ENCODE results near the gene ZNF761.
"Not testable (repeated sequence)": the region's sequence is repeated elsewhere in the genome, so short reads cannot be mapped to it uniquely, and the experiment has no call there.

Gene ZNF761

DNA sequence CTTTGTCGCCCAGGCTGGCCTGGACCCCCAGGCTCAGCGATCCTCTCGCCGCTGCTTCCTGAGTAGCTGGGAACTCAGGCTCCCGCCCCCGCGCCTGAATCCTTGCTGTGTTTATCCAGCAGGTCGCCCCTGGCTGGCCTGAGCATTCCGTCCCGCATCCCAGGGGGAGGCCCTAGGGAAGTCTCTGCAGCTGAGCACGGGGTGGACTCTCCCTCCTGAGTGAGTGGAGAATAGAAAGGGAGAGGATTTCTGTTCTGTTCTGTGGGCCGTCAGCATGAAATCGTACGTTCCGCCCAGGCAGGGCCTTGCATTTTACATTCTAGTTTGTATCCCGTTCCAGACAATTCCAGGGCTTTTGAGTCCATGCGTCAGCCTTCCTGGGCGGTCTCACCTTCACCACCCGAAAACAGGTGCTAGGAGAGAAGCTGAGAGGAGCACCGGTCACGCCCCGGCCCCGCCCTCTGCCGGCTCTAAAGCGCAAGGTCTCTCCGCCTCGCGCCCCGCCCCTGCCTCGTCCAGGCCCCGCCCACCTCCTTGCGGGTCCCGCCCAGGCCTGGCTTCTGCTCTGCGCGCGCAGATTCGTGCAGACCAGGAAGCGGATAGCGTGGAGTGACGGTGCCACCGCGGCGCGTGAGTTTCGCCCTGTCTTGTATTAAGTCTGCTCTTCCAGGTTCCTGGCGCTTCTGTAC, at the start of gene ZNF761:
TSS of gene ZNF761 (plus strand) at position 586 of the 689 bp plus-strand sequence. CDS start 15,285 bp downstream, outside the sequence.
- peak; percentile 86 for DNase-seq

DNA sequence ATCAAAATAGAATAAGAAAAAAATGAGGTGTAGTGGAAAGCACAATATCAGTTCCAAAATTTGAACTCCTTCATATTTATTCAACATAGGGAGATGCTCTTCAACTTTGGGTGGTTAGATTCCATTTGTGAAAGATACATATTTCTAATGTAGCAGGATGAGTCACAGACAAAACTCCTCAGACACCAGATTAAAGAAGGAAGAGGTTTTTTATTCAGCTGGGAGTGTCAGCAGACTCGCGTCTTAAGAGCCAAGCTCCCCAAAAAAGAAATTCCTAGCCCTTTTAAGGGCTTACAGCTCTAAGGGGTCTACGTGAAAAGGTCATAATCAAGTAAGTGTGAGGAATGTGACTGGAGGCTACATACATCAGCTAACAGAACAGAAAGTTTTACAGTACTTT, 43.6 kb upstream of the ZNF761 start:
- DNase-seq: no peak

DNA sequence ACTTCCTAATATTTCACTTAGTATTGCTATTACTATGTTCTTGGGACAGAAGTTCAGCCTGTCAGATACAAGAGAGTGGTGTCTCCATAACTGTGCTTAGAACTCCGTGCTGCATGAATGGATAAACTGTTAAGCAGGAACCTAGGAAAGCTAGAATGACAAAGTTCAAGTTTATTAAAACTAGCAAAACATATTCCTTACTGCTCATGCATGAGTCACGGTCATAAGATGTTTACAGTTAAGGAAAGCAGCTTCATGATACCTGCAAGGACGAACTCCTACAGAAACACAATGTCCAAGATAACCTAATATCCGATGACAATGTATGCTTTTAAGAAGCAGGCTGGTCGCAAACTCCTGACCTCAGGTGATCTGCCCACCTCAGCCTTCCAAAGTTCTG, 42.9 kb upstream of the ZNF761 start:
- DNase-seq: no peak

DNA sequence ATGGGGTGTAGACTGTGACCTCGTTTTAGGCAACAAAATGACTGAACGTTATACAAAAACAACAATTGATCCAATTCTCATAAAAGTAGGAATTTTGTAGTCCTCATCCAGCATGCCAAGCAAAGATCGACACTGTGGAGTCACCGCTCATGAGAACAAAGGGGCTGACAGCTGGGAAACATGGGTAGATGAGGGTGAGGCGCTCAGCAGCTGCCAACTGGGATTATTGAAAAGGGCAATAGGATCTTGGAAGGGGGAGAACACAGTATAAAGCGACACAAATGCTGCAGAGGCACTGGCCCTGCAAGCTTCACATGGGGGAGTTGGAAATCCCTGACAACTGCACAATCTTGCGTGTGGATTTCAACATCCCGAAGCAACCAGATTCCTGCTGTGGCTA, 42.2 kb upstream of the ZNF761 start:
- no peak for DNase-seq

DNA sequence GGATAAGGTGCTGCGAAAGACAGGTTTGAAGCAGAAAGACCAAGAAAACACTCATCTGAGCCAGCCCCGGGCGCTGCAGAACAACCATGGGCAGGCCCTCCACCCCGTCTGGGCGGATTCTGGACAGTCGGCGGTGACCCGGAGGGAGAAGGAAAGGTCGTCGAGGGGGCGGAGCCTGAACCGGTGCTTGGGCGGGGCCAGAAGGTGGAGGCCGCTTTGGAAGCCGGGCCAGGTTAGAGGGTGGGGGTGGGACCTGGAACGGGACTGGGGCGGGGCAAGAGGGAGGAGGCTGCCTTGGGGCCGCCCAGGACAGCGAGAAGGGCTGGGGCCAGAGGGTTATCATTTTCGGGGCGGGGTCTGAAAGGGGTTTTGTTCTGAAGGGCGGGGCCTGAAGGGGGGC, 41.8 kb upstream of the ZNF761 start:
- DNase-seq: no peak

DNA sequence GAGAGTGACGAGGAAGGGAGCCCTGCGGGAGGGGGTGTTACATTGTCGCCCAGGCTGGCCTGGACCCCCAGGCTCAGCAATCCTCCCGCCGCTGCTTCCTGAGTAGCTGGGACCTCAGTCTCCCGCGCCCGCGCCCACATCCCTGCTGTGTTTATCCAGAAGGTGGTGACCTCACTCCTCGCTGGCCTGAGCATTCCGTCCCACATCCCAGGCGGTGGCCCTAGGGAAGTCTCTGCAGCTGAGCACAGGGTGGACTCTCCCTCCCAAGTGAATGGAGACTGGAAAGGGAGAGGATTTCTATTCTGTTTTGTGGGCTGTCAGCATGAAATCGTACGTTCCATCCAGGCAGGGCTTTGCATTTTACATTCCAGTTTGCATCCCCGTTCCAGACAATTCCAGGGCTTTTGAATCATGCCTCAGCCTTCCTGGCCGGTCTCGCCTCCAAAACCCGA, 37.2 kb upstream of the ZNF761 start:
- DNase-seq: no peak

DNA sequence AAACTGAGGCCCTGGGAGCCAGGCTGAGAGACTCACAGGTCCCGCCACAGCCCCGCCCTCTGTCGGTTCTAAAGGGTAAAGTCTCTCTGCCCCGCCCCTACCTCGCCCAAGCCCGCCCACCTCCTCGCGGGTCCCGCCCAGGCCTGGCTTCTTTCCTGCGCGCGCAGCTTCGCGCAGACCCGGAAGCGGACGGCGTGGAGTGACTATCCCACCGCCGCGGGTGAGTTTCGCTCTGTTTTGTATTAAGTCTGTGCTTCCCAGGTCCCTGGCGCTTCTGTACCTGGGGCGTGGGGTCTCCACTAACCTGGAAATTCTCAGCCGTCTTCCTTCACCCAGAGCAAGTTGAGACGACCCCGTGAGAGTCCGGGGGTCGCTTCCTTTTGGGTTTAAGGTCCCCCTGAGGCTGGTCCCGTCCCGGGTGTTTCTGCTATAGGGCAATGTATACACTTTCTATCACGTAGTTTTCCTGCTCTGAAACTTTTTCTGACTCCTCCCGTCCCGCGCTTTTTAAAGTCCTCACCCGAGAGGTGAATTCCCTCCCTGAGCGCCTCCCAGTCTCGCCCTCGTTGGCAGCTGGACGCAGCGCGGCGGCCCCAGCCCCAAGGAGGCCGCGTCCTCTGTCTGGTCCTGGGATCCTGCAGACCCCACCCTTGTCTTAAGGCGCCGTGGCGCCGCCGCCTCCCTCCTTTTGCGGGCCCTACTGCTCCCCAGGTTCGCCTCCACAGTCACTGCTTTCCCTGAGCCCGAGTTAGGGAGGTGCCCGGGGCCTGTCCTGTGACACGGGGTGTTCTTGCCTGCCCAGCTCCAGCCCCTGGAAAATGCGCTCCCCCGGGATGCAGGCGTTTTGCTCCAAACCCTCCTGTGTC, 36.6 kb upstream of the ZNF761 start, which contains the start of gene ZNF765:
TSS of gene ZNF765 (plus strand) at position 176 of the 866 bp plus-strand sequence. CDS start 2,867 bp downstream, outside the sequence.
- peak; percentile 90 for DNase-seq

DNA sequence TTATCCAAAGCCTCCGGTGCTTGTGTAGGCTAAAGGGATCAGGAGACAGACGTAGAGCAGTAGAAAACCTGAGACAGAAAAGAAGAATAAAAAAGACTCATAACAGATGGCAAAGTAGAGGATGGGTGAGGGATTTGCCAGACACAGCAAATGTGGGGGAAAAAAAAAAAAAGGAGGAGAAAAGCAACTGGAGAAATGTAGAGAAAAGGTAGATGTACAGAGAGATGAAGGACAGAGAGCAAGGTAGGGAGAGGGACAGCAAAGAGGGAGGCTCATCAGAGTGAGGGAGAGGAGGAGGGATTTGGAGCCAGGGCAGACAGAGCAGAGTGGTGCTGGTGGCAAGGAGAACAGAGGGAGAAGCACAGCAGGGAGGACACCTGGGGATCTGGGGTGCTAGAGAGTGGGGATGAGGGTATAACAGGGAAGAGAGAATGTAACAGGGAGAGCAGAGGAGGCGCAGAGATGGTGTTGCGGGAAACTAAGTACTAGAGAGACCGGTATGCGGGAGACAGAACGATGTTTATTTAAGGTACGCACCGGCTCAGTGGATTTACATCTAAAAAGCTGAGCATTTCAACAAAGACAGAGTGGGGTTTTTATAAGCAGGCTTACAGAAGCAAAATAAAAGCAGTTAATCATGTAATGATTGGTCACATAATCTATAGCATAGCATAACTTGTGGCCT, 35.8 kb upstream of the ZNF761 start:
- not testable (repeated sequence) for DNase-seq

DNA sequence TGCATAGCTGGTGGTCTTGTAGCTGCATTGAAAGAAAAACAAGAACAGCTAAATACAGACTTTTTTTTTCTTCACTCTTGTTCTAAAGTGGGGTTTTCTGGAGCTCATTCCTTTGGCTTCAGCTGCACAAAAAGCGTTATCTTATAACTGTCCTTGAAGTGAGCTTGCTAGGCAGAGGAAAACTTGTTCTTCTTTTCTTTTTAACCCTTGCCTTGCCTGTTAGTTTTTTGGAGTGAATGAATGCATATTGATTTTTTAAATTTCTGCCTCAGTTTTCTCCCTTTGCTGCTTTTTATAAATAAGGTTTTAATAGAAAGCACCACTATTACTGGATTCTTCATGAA, 35.3 kb upstream of the ZNF761 start:
- no peak for DNase-seq

DNA sequence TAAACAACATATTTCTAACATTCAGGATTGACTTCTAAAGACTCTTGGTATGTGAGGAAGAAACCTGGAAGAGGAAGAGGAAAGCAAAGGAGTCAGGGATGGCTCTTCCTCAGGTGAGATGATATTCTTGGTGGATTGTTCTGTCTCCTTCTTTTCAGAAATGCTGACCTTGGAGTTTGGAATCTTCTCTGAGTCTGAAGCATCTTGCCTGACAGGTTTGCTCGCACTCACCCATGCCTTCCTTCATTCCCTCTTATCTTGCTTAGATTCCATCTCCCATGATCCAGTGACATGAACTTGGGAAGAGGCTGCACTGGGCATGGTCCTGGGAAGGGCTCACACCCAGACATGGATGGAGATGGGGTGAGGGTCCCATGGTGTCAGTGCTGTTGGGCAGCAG, 33.9 kb upstream of the ZNF761 start:
- not testable (repeated sequence) for DNase-seq

DNA sequence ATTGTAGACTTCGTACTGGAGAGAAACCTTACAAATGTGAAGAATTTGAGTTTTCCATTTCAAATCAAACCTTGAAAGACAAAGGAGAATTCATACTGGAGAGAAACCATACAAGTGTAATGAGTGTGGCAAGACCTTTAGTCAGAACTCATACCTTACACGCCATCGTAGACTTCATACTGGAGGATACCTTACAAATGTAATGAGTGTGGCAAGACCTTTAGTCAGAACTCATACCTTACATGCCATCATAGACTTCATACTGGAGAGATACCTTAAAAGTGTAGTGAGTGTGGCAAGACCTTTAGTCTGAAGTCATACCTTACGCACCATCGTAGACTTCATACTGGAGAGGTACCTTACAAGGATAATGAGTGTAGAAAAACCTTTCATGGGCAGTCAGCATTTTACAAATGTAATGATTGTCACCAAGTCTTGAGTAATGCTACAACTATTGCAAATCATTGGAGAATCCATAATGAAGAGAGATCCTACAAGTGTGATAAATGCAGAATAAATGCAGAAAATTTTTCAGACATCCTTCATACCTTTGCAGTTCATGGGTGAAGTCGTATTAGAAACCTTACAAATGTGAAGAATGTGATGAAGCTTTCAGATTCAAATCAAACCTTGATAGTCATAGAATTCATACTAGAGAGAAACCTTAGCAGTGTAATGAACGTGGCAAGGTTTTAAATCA, 22.1 kb upstream of the ZNF761 start:
- no peak for DNase-seq

DNA sequence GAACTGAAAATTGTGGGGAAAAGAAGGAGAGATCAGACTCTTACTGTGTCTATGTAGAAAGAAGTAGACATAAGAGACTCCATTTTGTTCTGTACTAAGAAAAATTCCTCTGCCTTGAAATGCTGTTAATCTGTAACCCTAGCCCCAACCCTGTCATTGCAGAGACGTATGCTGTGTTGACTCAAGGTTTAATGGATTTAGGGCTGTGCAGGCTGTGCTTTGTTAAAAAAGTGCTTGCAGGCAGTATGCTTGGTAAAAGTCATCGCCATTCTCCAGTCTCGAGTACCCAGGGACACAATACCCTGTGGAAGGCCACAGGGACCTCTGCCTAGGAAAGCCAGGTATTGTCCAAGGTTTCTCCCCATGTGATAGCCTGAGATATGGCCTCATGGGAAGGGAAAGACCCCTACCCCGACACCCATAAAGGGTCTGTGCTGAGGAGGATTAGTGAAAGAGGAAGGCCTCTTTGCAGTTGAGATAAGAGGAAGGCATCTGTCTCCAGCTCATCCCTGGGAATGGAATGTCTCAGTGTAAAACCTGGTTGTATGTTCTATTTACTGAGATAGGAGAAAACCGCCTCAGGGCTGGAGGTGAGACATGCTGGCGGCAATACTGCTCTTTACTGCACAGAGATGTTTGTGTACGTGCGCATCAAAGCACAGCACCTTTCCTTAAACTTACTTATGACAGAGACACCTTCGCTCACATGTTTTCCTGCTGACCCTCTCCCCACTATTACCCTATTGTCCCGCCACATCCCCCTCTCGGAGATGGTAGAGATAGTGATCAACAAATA, 11.1 kb upstream of the ZNF761 start:
- not testable (repeated sequence) for DNase-seq

DNA sequence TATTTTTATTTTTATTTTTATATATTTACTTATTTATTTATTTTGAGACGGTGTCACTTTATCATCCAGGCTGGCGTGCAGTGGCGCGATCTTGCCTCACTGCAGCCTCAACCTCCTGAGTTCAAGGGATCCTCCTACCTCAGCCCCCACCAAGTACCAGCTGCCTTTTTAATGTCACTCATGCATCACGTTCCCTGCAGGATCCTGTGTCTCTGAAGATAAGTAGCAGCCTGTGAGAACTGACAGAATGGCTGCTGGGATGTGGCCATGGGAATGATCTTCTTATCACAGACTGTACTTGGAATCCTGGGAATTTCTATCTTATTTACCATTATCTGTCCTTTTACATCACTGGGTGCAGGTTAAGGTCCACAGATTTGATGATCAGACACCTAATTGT, 9.2 kb upstream of the ZNF761 start:
- DNase-seq: no peak

DNA sequence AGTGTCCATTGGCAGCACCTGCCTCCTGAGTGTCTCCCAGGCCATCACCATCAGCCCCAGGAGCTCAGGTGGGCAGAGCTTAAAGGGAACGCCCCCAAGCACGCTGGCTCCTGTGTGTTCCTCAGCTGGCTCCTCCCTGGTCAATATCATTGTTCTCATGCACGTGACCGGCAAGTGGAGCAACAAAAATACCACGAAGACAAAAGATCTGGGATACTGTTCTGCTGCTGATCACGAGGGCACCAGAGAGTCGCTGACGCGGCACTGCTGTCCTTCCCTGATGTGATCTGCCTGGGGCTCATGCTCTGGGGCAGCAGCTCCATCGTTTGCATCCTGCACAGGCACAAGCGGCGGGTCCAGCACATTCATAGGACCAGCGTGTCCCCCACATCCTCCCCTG, 8.7 kb upstream of the ZNF761 start:
- DNase-seq: not testable (repeated sequence)

DNA sequence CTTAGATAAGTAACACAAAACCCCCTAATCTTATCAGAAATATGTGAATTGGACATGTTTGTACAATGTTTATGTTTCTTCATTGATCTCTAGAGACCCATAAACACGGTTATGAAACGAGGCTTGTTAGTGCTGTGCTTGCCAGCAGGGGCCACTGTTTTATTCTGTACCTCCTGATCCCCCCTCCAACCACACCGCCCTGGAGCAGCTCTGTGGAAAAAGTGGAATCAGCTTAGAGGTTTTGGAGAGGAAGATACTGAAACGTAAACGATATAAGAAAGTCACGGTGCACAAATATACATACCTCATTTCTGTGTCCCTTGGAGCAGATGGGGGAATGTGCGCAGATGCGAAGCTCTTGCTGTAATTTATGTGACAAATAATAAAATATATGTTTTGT, 8.1 kb upstream of the ZNF761 start:
- not testable (repeated sequence) for DNase-seq

DNA sequence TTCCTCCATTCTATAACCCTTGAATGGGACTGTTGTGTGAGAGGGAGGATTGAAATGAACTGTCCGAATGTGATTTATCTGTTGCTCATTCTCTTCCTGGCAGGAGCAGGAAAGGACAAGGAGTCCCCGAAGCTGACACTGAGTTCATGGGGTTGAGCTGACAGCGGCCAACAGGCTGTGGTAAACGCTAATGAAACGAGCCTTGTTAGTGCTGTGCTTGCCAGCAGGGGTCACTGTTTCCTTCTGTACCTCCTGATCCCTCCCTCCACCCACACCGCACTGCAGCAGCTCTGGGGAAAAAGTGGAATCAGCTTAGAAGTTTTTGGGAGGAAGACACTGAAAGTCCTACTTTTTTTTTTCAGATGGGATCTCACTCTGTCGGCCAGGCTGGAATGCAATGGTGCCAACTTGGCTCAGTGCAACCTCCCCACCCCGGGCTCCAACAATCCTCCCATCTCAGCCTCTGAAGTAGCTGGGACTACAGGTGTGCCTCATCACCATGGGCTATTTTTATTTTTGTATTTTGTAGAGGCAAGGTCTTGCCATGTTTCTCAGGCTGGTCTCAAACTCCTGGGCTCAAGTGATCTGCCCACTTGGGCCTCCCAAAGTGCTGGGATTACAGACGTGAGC, 6.7 kb upstream of the ZNF761 start:
- DNase-seq: peak; percentile 13

DNA sequence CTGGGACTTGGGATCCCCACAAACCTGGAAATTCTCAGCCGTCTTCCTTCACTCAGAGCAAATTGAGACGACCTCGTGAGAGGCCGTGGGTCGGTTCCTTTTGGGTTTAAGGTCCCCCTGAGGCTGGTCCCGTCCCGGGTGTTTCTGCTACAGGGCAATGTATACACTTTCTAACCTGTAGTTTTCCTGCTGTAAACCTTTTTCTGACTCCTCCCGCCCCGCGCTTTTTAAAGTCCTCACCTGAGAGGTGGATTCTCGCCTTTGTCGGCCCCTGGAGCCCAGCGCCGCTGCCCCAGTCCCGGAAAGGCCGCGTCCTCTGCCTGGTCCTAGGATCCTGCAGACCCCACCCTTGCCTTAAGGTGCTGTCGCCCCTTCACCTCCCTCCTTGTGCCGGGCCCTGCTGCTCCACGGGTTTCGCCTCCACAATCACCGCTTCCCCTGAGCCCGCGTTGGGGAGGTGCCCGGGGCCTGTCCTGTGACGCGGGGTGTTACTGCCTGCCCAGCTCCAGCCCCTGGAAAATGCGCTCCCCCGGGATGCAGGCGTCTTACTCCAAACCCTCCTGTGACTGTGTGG, 391 bp downstream of the ZNF761 start:
- DNase-seq: peak; percentile 6

DNA sequence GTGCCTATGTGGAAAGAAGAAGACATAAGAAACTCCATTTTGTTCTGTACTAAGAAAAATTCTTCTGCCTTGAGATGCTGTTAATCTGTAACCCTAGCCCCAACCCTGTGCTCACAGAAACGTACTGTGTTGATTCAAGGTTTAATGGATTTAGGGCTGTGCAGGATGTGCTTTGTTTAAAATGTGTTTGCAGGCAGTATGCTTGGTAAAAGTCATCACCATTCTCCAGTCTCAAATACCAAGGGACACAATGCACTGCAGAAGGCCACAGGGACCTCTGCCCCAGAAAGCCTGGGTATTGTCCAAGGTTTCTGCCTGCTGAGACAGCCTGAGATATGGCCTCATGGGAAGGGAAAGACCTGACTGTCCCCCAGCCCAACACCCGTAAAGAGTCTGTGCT, 12.0 kb downstream of the ZNF761 start:
- not testable (repeated sequence) for DNase-seq

DNA sequence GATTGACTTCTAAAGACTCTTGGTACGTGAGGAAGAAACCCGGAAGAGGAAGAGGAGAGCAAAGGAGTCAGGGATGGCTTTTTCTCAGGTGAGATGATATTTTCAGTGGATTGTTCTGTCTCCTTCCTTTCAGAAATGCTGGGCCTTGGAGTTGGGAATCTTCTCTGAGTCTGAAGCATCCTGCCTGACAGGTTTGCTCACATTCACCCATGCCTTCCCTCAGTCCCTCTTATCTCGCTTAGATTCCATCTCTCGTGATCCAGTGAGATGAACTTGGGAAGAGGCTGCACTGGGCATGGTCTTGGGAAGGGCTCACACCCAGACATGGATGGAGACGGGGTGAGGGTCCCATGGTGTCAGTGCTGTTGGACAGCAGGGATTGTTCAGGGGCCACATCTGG, 15.4 kb downstream of the ZNF761 start:
- not testable (repeated sequence) for DNase-seq

DNA sequence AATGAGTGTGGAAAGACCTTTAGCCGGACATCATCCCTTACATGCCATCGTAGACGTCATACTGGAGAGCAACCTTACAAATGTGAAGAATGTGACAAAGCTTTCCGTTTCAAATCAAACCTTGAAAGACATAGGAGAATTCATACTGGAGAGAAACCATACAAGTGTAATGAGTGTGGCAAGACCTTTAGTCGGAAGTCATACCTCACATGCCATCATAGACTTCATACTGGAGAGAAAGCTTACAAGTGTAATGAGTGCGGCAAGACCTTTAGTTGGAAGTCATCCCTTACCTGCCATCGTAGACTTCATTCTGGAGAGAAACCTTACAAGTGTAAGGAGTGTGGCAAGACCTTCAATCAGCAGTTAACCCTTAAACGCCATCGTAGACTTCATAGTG, 24.0 kb downstream of the ZNF761 start:
- DNase-seq: no peak

DNA sequence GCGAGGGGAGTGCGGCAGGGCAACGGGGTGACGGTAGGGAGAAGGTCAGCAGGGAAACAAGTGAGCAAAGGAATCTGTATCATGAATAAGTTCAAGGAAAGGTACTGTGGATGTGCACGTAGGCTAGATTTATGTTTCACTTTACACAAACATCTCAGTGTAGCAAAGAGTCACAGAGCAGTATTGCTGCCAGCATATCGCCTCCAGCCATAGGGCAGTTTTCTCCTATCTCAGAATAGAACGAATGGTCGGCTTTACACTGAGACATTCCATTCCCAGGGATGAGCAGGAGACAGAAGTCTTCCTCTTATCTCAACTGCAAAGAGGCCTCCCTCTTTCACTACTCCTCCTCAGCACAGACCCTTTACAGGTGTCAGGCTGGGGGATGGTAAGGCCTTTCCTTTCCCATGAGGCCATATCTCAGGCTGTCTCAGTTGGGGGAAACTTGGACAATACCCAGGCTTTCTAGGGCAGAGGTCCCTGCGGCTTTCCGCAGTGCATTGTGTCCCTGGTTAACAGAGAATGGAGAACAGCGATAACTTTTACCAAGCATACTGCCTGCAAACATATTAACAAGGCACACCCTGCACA, 28.4 kb downstream of the ZNF761 start:
- DNase-seq: not testable (repeated sequence)
